Glomerular endothelial cell (primary cell): Measurements from ENCODE around the gene ODAM. TPM values are rescaled to one million over a fixed set of nuclear protein-coding genes. Genes with fewer than 3 reads are reported as not detected.
"Not testable (repeated sequence)": the region's sequence is repeated elsewhere in the genome, so short reads cannot be mapped to it uniquely, and the experiment has no call there.

Source experiments
- DNase-seq: peaks from one replicate; pipeline ENCODE4 v3.0.0-alpha.2; 2011; ENCODE audit warnings: low read depth, low spot score; ENCODE audit errors: extremely low read depth
- total RNA-seq: library from RNA; depleted of rRNA; stranded (reverse); fragments of >200 nt; gene quantifications from 2 replicates; pipeline ENCODE4 v1.2.3, GENCODE V29; 2015

Gene ODAM
- not detected in 2 replicates for total RNA-seq

GRCh38 chr4:70195425-70195824 is at the start of gene ODAM:
Gene ODAM (plus strand): TSS chr4:70195725. CDS start chr4:70196544, 819 bp downstream.
- no peak for DNase-seq

GRCh38 chr4:70151271-70151670 is 44.3 kb upstream of the ODAM start:
- DNase-seq: no peak

GRCh38 chr4:70152088-70152487 is 43.4 kb upstream of the ODAM start:
- no peak for DNase-seq

GRCh38 chr4:70153937-70154336 is 41.6 kb upstream of the ODAM start, which contains the start of gene PRR27:
Gene PRR27 (plus strand): TSS chr4:70154237. CDS start chr4:70154376, 139 bp downstream.
- DNase-seq: no peak

- DNase-seq: no peak
Measured at GRCh38 chr4:70158576-70158975, 36.9 kb upstream of the ODAM start.

- no peak for DNase-seq
Measured at GRCh38 chr4:70177090-70177489, 18.4 kb upstream of the ODAM start.

GRCh38 chr4:70178075-70178660 is 17.4 kb upstream of the ODAM start:
- no peak for DNase-seq

GRCh38 chr4:70179811-70180210 is 15.7 kb upstream of the ODAM start:
- DNase-seq: no peak

GRCh38 chr4:70181864-70182263 is 13.7 kb upstream of the ODAM start:
- no peak for DNase-seq

- DNase-seq: no peak
Measured at GRCh38 chr4:70182517-70183167, 12.9 kb upstream of the ODAM start.

- peak; percentile 34 for DNase-seq
Measured at GRCh38 chr4:70183168-70183939, 12.2 kb upstream of the ODAM start.

GRCh38 chr4:70183940-70184246 is 11.6 kb upstream of the ODAM start:
- DNase-seq: no peak

- DNase-seq: no peak
Measured at GRCh38 chr4:70187216-70187615, 8.3 kb upstream of the ODAM start.

GRCh38 chr4:70190579-70190978 is 4.9 kb upstream of the ODAM start:
- no peak for DNase-seq

- DNase-seq: no peak
Measured at GRCh38 chr4:70191647-70192046, 3.9 kb upstream of the ODAM start.

GRCh38 chr4:70192895-70193294 is 2.6 kb upstream of the ODAM start:
- no peak for DNase-seq

GRCh38 chr4:70196857-70197256 is 1.3 kb downstream of the ODAM start:
- no peak for DNase-seq

- no peak for DNase-seq
Measured at GRCh38 chr4:70197842-70198241, 2.3 kb downstream of the ODAM start.

- DNase-seq: no peak
Measured at GRCh38 chr4:70203601-70204000, 8.1 kb downstream of the ODAM start.

- not testable (repeated sequence) for DNase-seq
Measured at GRCh38 chr4:70212752-70213151, 17.2 kb downstream of the ODAM start.

- not testable (repeated sequence) for DNase-seq
Measured at GRCh38 chr4:70216109-70216508, 20.6 kb downstream of the ODAM start.

- not testable (repeated sequence) for DNase-seq
Measured at GRCh38 chr4:70216550-70216949, 21.0 kb downstream of the ODAM start.
